Kidney (tissue), 14 donors: ENCODE results near the gene BTG1. TPM values are rescaled to one million over a fixed set of nuclear protein-coding genes. Genes with fewer than 3 reads are reported as not detected.
"Not testable (repeated sequence)": the region's sequence is repeated elsewhere in the genome, so short reads cannot be mapped to it uniquely, and the experiment has no call there.

ENCODE experiments used
- DNase-seq, 5 donors: peaks; one replicate each; pipeline ENCODE4 v3.0.0-alpha.2; 2013 to 2020
- FAIRE-seq: peaks from 2 replicates; lab custom pipeline; 2012; peaks lifted over from hg19 to GRCh38; lab: Jason Lieb, UNC
- H3K27ac ChIP-seq, 2 donors: one replicate each; pipeline ENCODE4 v1.7.0; 2013; ENCODE audit warnings: low read depth in 2 of 2, low read length in 2 of 2, inconsistent platforms in 1 of 2
- H3K27me3 ChIP-seq: one replicate; pipeline ENCODE4 v1.7.1; 2013; ENCODE audit warnings: low read length, inconsistent platforms; ENCODE audit not compliant: control insufficient read depth, insufficient read depth
- H3K36me3 ChIP-seq, 3 donors: one replicate each; pipeline versions ENCODE4 v1.7.0 to v1.7.1; 2013; ENCODE audit warnings: low read length in 3 of 3, control low read depth in 1 of 3, inconsistent platforms in 1 of 3; ENCODE audit not compliant: insufficient read depth in 3 of 3, control insufficient read depth in 2 of 3
- H3K4me1 ChIP-seq, 3 donors: one replicate each; pipeline versions ENCODE4 v1.7.0 to v1.7.1; 2013; ENCODE audit warnings: low read length in 3 of 3, inconsistent platforms in 1 of 3, low read depth in 1 of 3; ENCODE audit not compliant: control insufficient read depth in 2 of 3, insufficient read depth in 2 of 3
- H3K4me3 ChIP-seq, 3 donors: one replicate each; pipeline versions ENCODE4 v1.7.0 to v1.8.1; 2013; ENCODE audit warnings: low read length in 3 of 3, control low read depth in 1 of 3, inconsistent platforms in 1 of 3
- H3K9ac ChIP-seq, 3 donors: one replicate each; pipeline versions ENCODE4 v1.7.0 to v1.7.1; 2013; ENCODE audit warnings: low read length in 3 of 3, control low read depth in 1 of 3, inconsistent platforms in 1 of 3
- H3K9me3 ChIP-seq, 3 donors: one replicate each; pipeline versions ENCODE4 v1.7.0 to v1.7.1; 2013; ENCODE audit warnings: low read length in 3 of 3, control low read depth in 1 of 3, inconsistent platforms in 1 of 3; ENCODE audit not compliant: control insufficient read depth in 2 of 3, insufficient read depth in 1 of 3
- intact Hi-C: fragments of 100-400 bp; cut with DNase I; formaldehyde crosslinking; loops from one replicate; pipeline ENCODE4 v1.11.1; 2022
- polyA plus RNA-seq: library from polyadenylated mRNA; stranded (reverse); fragments of 350-450 nt; fragmentation: Illumina TruSeq; extraction: RNeasy Lipid Tissue Mini Kit (QIAGEN cat#74804); gene quantifications from one replicate; pipeline ENCODE4 v1.2.3, GENCODE V29; 2014; ENCODE audit warnings: low read depth, low replicate concordance; ENCODE audit not compliant: insufficient read depth
- total RNA-seq: library from RNA; stranded (reverse); fragmentation: NEBNext Ultra II Directional; extraction: Animal tissue kit (Norgen Biotek cat#: 25700); gene quantifications from one replicate; pipeline ENCODE4 v1.2.1, GENCODE V29; 2021
- TF ChIP-seq, protein P1 (sequence below): IDR thresholded peaks from 3 replicates; pipeline ENCODE4 v1.5.1; 2012; ENCODE audit warnings: mild to moderate bottlenecking, moderate library complexity, borderline replicate concordance; ENCODE audit not compliant: insufficient read depth; ENCODE audit errors: extremely low read depth
- donor health status: control.
- donor health status: control.
- donor health status: control.
- donor health status: control.
- donor health status: control.
- donor health status: DM: yes; HTN: yes; CAD: no.
- donor health status: Normal renal cell carcinoma (clear cell type).

Gene BTG1
- total and polyA plus RNA-seq, 2 donors from 2014 or later, result 59.9 to 173 TPM

GRCh38 chr12:92136026-92136730, 9.5 kb downstream of the BTG1 start:
- Histone ChIP-seq H3K4me1 (peaks cover 2 to 39% (median 27%) of the 10 kb centered on the region in 3 donors), H3K9ac (no peak overlapping the region), H3K4me3 (peak overlapping the region in 1 of 3 donors; percentile 55), H3K36me3 (peaks cover 0 to 3% (median 0%) of the 10 kb centered on the region in 3 donors), H3K27me3 (no peaks in the 10 kb centered on the region), H3K9me3 (no peaks in the 10 kb centered on the region), H3K27ac (peak overlapping the region in 1 of 2 donors; percentile 32)
- no peak for DNase-seq
- intact Hi-C loops, result no loop called here
- TF ChIP-seq, protein P1, sequence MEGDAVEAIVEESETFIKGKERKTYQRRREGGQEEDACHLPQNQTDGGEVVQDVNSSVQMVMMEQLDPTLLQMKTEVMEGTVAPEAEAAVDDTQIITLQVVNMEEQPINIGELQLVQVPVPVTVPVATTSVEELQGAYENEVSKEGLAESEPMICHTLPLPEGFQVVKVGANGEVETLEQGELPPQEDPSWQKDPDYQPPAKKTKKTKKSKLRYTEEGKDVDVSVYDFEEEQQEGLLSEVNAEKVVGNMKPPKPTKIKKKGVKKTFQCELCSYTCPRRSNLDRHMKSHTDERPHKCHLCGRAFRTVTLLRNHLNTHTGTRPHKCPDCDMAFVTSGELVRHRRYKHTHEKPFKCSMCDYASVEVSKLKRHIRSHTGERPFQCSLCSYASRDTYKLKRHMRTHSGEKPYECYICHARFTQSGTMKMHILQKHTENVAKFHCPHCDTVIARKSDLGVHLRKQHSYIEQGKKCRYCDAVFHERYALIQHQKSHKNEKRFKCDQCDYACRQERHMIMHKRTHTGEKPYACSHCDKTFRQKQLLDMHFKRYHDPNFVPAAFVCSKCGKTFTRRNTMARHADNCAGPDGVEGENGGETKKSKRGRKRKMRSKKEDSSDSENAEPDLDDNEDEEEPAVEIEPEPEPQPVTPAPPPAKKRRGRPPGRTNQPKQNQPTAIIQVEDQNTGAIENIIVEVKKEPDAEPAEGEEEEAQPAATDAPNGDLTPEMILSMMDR, result no peak
- no peak for FAIRE-seq

DNA sequence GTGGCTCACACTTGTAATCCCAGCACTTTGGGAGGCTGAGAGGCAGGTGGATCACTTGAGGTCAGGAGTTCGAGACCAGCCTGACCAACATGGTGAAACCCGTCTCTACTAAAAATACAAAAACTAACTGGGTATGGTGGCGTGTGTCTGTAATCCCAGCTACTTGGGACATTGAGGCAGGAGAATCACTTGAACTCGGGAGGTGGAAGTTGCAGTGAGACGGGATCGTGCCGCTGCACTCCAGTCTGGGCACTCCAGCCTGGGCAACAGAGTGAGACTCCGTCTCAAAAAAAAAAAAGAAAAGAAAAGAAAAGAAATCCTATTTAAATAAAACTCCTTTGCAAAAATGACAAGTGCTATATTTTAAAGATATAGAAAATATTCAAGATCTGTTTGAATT, 10.1 kb downstream of the BTG1 start:
- FAIRE-seq, H3K27me3 ChIP-seq, DNase-seq, H3K36me3 ChIP-seq, H3K4me3 ChIP-seq, intact Hi-C loops, H3K9ac ChIP-seq, H3K9me3 ChIP-seq: not testable (repeated sequence)
- H3K27ac ChIP-seq, result peak overlapping the region in 1 of 2 donors; percentile 15
- peaks cover 2 to 39% (median 27%) of the 10 kb centered on the region in 3 donors for H3K4me1 ChIP-seq

GRCh38 chr12:92134638-92135274, 10.9 kb downstream of the BTG1 start:
- no peaks in the 10 kb centered on the region for H3K36me3 ChIP-seq
- TF ChIP-seq, protein P1, result no peak
- no peaks in the 10 kb centered on the region for H3K9me3 ChIP-seq
- no peak overlapping the region for H3K9ac ChIP-seq
- intact Hi-C loops, result no loop called here
- peak overlapping the region in 1 of 2 donors; percentile 52 for H3K27ac ChIP-seq
- no peaks in the 10 kb centered on the region for H3K27me3 ChIP-seq
- DNase-seq, result no peak
- H3K4me3 ChIP-seq, result no peak overlapping the region
- FAIRE-seq, result peak; percentile 8
- H3K4me1 ChIP-seq, result peaks cover 2 to 39% (median 25%) of the 10 kb centered on the region in 3 donors
